ENCODE data around the gene RTKN. TPM values are rescaled to one million over a fixed set of nuclear protein-coding genes. Genes with fewer than 3 reads are reported as not detected.

Gene RTKN
- total RNA-seq, 1 donor from 2014 or later: 88.7 TPM

- Mint-ChIP-seq H3K27ac (ENCODE audit: unreplicated experiment) (no peak overlapping the region), H3K4me1 (ENCODE audit: low read depth, unreplicated experiment) (peaks cover 5% of the 10 kb centered on the region), H3K9me3 (ENCODE audit: unreplicated experiment) (no peaks in the 10 kb centered on the region), H3K4me3 (ENCODE audit: unreplicated experiment) (no peak overlapping the region), H3K36me3 (ENCODE audit: unreplicated experiment) (no peaks in the 10 kb centered on the region), H3K27me3 (ENCODE audit: unreplicated experiment) (peaks cover 3% of the 10 kb centered on the region)
- peak; percentile 84 for TF ChIP-seq CTCF (IDR thresholded peaks at IDR 0.05; ENCODE audit: partially characterized antibody, unreplicated experiment)
- no peak for DNase-seq
These were observed 42.0 kb downstream of the RTKN start for GRCh38 chr2:74399785-74400184.

- H3K36me3 Mint-ChIP-seq (ENCODE audit: unreplicated experiment): no peaks in the 10 kb centered on the region
- DNase-seq: no peak
- H3K27ac Mint-ChIP-seq (ENCODE audit: unreplicated experiment): no peak overlapping the region
- H3K9me3 Mint-ChIP-seq (ENCODE audit: unreplicated experiment): no peaks in the 10 kb centered on the region
- H3K4me3 Mint-ChIP-seq (ENCODE audit: unreplicated experiment): no peak overlapping the region
- H3K4me1 Mint-ChIP-seq (ENCODE audit: low read depth, unreplicated experiment): peaks cover under 1% of the 10 kb centered on the region
- no peak for TF ChIP-seq CTCF (IDR thresholded peaks at IDR 0.05; ENCODE audit: partially characterized antibody, unreplicated experiment)
- H3K27me3 Mint-ChIP-seq (ENCODE audit: unreplicated experiment): peaks cover 6% of the 10 kb centered on the region
These were observed 45.6 kb downstream of the RTKN start for GRCh38 chr2:74396149-74396548.

GRCh38 chr2:74393525-74393924 is 48.2 kb downstream of the RTKN start:
- DNase-seq: no peak
- Mint-ChIP-seq H3K27ac (ENCODE audit: unreplicated experiment) (no peak overlapping the region), H3K36me3 (ENCODE audit: unreplicated experiment) (no peaks in the 10 kb centered on the region)

GRCh38 chr2:74392449-74392743 is 49.3 kb downstream of the RTKN start:
- TF ChIP-seq CTCF (IDR thresholded peaks at IDR 0.05; ENCODE audit: partially characterized antibody, unreplicated experiment): no peak
- Mint-ChIP-seq H3K9me3 (ENCODE audit: unreplicated experiment) (no peaks in the 10 kb centered on the region), H3K4me3 (ENCODE audit: unreplicated experiment) (no peak overlapping the region), H3K4me1 (ENCODE audit: low read depth, unreplicated experiment) (peaks cover 5% of the 10 kb centered on the region), H3K27ac (ENCODE audit: unreplicated experiment) (peak overlapping the region; percentile 63), H3K36me3 (ENCODE audit: unreplicated experiment) (no peaks in the 10 kb centered on the region), H3K27me3 (ENCODE audit: unreplicated experiment) (peaks cover 8% of the 10 kb centered on the region)
- no peak for DNase-seq

More at GRCh38 chr2:74393525-74393924, 48.2 kb downstream of the RTKN start:
- Mint-ChIP-seq H3K4me3 (ENCODE audit: unreplicated experiment) (no peak overlapping the region), H3K4me1 (ENCODE audit: low read depth, unreplicated experiment) (peaks cover 5% of the 10 kb centered on the region), H3K27me3 (ENCODE audit: unreplicated experiment) (peaks cover 8% of the 10 kb centered on the region), H3K9me3 (ENCODE audit: unreplicated experiment) (no peaks in the 10 kb centered on the region)
- no peak for TF ChIP-seq CTCF (IDR thresholded peaks at IDR 0.05; ENCODE audit: partially characterized antibody, unreplicated experiment)

- H3K9me3 Mint-ChIP-seq (ENCODE audit: unreplicated experiment): no peaks in the 10 kb centered on the region
These were observed 49.9 kb downstream of the RTKN start for GRCh38 chr2:74391580-74392448.

More at GRCh38 chr2:74391580-74392448, 49.9 kb downstream of the RTKN start:
- Mint-ChIP-seq H3K4me3 (ENCODE audit: unreplicated experiment) (no peak overlapping the region), H3K4me1 (ENCODE audit: low read depth, unreplicated experiment) (peaks cover 5% of the 10 kb centered on the region), H3K36me3 (ENCODE audit: unreplicated experiment) (no peaks in the 10 kb centered on the region), H3K27ac (ENCODE audit: unreplicated experiment) (peak overlapping the region; percentile 98), H3K27me3 (ENCODE audit: unreplicated experiment) (peaks cover 8% of the 10 kb centered on the region)
- DNase-seq: peak; percentile 95
- TF ChIP-seq CTCF (IDR thresholded peaks at IDR 0.05; ENCODE audit: partially characterized antibody, unreplicated experiment): peak; percentile 96
